ENCODE measurements around the gene CLDN20.
A peak's percentile ranks its signal among the peaks of the same experiment; 100 is the strongest.

CLDN20 gene

DNA sequence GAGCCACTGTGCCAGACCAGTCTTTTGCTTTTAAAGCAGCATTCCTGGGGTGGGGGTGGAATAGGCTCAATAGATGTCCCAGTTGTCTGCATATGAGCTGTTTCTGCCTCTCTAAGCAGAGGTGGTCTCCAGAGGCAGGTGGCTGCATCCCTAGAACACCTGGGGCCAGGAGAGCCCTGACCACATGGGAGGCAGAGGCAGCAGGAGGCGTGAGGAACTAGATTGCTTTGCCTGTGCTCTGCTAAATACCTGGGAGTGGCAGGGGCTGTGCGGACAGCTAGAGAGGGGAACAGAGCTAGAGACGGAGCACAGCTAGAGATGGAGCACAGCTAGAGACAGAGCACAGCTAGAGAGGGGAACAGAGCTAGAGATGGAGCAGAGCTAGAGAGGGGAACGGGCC lies 29.1 kb upstream of the CLDN20 start (continued):
- TF ChIP-seq, protein P1, sequence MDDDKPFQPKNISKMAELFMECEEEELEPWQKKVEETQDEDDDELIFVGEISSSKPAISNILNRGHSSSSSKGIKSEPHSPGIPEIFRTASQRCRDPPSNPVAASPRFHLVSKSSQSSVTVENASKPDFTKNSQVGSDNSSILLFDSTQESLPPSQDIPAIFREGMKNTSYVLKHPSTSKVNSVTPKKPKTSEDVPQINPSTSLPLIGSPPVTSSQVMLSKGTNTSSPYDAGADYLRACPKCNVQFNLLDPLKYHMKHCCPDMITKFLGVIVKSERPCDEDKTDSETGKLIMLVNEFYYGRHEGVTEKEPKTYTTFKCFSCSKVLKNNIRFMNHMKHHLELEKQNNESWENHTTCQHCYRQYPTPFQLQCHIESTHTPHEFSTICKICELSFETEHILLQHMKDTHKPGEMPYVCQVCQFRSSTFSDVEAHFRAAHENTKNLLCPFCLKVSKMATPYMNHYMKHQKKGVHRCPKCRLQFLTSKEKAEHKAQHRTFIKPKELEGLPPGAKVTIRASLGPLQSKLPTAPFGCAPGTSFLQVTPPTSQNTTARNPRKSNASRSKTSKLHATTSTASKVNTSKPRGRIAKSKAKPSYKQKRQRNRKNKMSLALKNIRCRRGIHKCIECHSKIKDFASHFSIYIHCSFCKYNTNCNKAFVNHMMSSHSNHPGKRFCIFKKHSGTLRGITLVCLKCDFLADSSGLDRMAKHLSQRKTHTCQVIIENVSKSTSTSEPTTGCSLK (tag by site-specific recombination; IDR thresholded peaks at IDR 0.05) = no peak

DNA sequence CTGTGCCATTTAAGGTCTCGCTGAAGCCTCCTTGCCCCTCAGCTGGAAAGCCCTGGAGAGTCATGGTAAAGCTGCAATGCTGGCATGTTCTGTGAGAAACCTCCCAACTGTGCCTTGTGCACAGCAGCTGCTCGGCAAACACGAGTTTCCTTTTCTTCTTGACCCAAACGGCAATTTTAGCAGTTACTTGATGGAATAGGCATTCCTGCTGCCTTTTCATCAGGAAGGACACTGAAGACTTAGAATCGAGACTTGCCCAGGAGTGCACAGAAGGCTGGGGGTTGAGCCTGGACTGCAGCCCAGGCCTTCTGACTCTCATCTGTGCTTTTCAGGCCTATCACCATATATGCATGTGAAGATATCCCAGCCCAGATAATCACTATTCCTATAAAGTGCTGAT lies 28.7 kb upstream of the CLDN20 start:
- H3K4me3 ChIP-seq (ENCODE audit: low read depth, low read length) = no peak overlapping the region
- POLR2A ChIA-PET = no interaction called here
- no peaks in the 10 kb centered on the region for H3K4me1 ChIP-seq (ENCODE audit: control insufficient read depth, insufficient read depth, low read length)
- H3K36me3 ChIP-seq (ENCODE audit: control insufficient read depth in 2 of 2, insufficient read depth in 1 of 2, low read length in 2 of 2) = no peaks in the 10 kb centered on the region
- no peak overlapping the region for H3K27ac ChIP-seq (ENCODE audit: extremely low read depth, low read depth, low read length)
- CTCF ChIA-PET = interaction anchor here (0.7 to 1.2 kb wide), 2 partner anchors 15 to 34 kb away, joined by 3 to 4 read pairs; no protein-coding TSS in a partner anchor
- TF ChIP-seq ZNF311 (tag by site-specific recombination; IDR thresholded peaks at IDR 0.05; ENCODE audit: borderline replicate concordance) (no peak), ZNF211 (tag by site-specific recombination; IDR thresholded peaks at IDR 0.05; ENCODE audit: low read depth) (no peak), ZNF391 (tag by site-specific recombination; IDR thresholded peaks at IDR 0.05; ENCODE audit: borderline replicate concordance, low read depth) (no peak), HOXA7 (CRISPR knock-in tag; IDR thresholded peaks at IDR 0.05; ENCODE audit: borderline replicate concordance) (no peak), MEIS1 (CRISPR knock-in tag; IDR thresholded peaks at IDR 0.05; ENCODE audit: borderline replicate concordance) (no peak), ZNF707 (tag by site-specific recombination; IDR thresholded peaks at IDR 0.05) (no peak), ZNF544 (tag by site-specific recombination; IDR thresholded peaks at IDR 0.05) (no peak), ZNF585B (tag by site-specific recombination; IDR thresholded peaks at IDR 0.05) (no peak), ZNF202 (tag by site-specific recombination; IDR thresholded peaks at IDR 0.05; ENCODE audit: borderline replicate concordance) (no peak)
- TF ChIP-seq, protein P2, sequence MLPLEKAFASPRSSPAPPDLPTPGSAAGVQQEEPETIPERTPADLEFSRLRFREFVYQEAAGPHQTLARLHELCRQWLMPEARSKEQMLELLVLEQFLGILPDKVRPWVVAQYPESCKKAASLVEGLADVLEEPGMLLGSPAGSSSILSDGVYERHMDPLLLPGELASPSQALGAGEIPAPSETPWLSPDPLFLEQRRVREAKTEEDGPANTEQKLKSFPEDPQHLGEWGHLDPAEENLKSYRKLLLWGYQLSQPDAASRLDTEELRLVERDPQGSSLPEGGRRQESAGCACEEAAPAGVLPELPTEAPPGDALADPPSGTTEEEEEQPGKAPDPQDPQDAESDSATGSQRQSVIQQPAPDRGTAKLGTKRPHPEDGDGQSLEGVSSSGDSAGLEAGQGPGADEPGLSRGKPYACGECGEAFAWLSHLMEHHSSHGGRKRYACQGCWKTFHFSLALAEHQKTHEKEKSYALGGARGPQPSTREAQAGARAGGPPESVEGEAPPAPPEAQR (tag by site-specific recombination; IDR thresholded peaks at IDR 0.05) = no peak
- TF ChIP-seq, protein P3, sequence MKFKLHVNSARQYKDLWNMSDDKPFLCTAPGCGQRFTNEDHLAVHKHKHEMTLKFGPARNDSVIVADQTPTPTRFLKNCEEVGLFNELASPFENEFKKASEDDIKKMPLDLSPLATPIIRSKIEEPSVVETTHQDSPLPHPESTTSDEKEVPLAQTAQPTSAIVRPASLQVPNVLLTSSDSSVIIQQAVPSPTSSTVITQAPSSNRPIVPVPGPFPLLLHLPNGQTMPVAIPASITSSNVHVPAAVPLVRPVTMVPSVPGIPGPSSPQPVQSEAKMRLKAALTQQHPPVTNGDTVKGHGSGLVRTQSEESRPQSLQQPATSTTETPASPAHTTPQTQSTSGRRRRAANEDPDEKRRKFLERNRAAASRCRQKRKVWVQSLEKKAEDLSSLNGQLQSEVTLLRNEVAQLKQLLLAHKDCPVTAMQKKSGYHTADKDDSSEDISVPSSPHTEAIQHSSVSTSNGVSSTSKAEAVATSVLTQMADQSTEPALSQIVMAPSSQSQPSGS (tag by site-specific recombination; IDR thresholded peaks at IDR 0.05; ENCODE audit: low read depth) = no peak
- H3K9me3 ChIP-seq (ENCODE audit: control insufficient read depth, insufficient read depth, low read depth, low read length) = no peaks in the 10 kb centered on the region

DNA sequence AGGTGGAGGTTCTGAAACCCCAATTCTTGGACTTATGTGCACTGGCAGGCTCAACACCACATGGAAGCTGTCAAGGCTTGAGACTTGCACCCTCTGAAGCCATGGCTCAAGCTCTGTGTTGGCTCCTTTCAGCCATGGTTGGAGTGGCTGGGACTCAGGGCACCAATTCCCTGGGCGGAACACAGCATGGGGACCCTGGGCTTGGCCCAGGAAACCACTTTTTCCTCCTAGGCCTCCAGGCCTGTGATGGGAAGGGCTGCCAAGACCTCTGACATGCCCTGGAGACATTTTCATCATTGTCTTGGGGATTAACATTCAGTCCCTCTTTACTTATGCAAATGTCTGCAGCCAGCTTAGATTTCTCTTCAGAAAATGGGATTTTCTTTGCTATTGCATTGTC lies 26.2 kb upstream of the CLDN20 start:
- Histone ChIP-seq H3K4me1 (ENCODE audit: control insufficient read depth, insufficient read depth, low read length) (no peaks in the 10 kb centered on the region), H3K4me3 (ENCODE audit: low read depth, low read length) (no peak overlapping the region), H3K9me3 (ENCODE audit: control insufficient read depth, insufficient read depth, low read depth, low read length) (no peaks in the 10 kb centered on the region), H3K36me3 (ENCODE audit: control insufficient read depth in 2 of 2, insufficient read depth in 1 of 2, low read length in 2 of 2) (peaks cover 0 to 6% of the 10 kb centered on the region in 2 experiments; a peak in 1 of 3 replicates), H3K27ac (ENCODE audit: extremely low read depth, low read depth, low read length) (no peak overlapping the region)
- TF ChIP-seq SETDB1 (IDR thresholded peaks at IDR 0.05; ENCODE audit: insufficient read length, low read length) (peak; percentile 42), YY2 (tag by site-specific recombination; IDR thresholded peaks at IDR 0.05) (no peak), ZNF621 (tag by site-specific recombination; IDR thresholded peaks at IDR 0.05) (no peak), ZNF175 (tag by site-specific recombination; IDR thresholded peaks at IDR 0.05) (no peak), TRIM28 (IDR thresholded peaks at IDR 0.05; ENCODE audit: borderline replicate concordance, low read length) (peak; percentile 47; the same call in 1 of the 2 replicates), ZNF585B (tag by site-specific recombination; IDR thresholded peaks at IDR 0.05) (peak; percentile 96), SP7 (tag by site-specific recombination; IDR thresholded peaks at IDR 0.05) (no peak), ZNF629 (tag by site-specific recombination; IDR thresholded peaks at IDR 0.05) (no peak), ZNF341 (tag by site-specific recombination; IDR thresholded peaks at IDR 0.05; ENCODE audit: low read depth) (no peak)
- TF ChIP-seq, protein P4, sequence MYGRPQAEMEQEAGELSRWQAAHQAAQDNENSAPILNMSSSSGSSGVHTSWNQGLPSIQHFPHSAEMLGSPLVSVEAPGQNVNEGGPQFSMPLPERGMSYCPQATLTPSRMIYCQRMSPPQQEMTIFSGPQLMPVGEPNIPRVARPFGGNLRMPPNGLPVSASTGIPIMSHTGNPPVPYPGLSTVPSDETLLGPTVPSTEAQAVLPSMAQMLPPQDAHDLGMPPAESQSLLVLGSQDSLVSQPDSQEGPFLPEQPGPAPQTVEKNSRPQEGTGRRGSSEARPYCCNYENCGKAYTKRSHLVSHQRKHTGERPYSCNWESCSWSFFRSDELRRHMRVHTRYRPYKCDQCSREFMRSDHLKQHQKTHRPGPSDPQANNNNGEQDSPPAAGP (tag by site-specific recombination; IDR thresholded peaks at IDR 0.05) = no peak
- ChIA-PET POLR2A (interaction anchor here (1.5 kb wide), 1 partner anchor 14 kb away, joined by 5 read pairs; no protein-coding TSS in a partner anchor), CTCF (interaction anchor here (1.5 kb wide), 1 partner anchor 11 kb away, joined by 4 read pairs; no protein-coding TSS in a partner anchor)
